H1 (cell line): ENCODE measurements around the gene DNLZ. TPM values are rescaled to one million over a fixed set of nuclear protein-coding genes. Genes with fewer than 3 reads are reported as not detected.

Source experiments
- CTCF ChIA-PET: fragments of 300-600 bp; sonication (Branson Sonifier 250); formaldehyde crosslinking; loops from one replicate; lab custom pipeline; 2021; ENCODE audit not compliant: partially characterized antibody; lab: Charles Lee
- POLR2A ChIA-PET: fragments of 300-600 bp; sonication (Branson Sonifier 250); formaldehyde crosslinking; loops from one replicate; lab custom pipeline; 2021; ENCODE audit warnings: inconsistent platforms; ENCODE audit not compliant: partially characterized antibody; lab: Charles Lee
- DNase-seq, 2 experiments: peaks; one replicate each; pipeline versions ENCODE4 v3.0.0 to v3.0.0-alpha.2; 2010 to 2022; ENCODE audit warnings: low spot score in 2 of 2, low read depth in 1 of 2, mixed read lengths in 1 of 2
- FAIRE-seq: peaks from 2 replicates; lab custom pipeline; 2011; peaks lifted over from hg19 to GRCh38; lab: Jason Lieb, UNC
- H2AFZ ChIP-seq: 2 replicates; pipeline ENCODE4 v1.8.1; 2012; ENCODE audit warnings: low read length, inconsistent platforms
- H2AK5ac ChIP-seq: 2 replicates; pipeline ENCODE4 v1.6.1; 2013; ENCODE audit warnings: low read depth, low read length
- H2BK120ac ChIP-seq: replicated peaks from 2 replicates; pipeline ENCODE3; 2013; ENCODE audit warnings: low read depth, low read length, inconsistent platforms
- H2BK12ac ChIP-seq: 2 replicates; pipeline ENCODE4 v1.6.1; 2013; ENCODE audit warnings: low read depth, low read length
- H2BK15ac ChIP-seq: 2 replicates; pipeline ENCODE4 v1.6.1; 2013; ENCODE audit warnings: low read length
- H2BK20ac ChIP-seq: 2 replicates; pipeline ENCODE4 v1.6.1; 2013; ENCODE audit warnings: low read length
- H2BK5ac ChIP-seq: 2 replicates; pipeline ENCODE4 v1.6.1; 2013; ENCODE audit warnings: low read depth, low read length
- H3K14ac ChIP-seq: 2 replicates; pipeline ENCODE4 v1.6.1; 2013; ENCODE audit warnings: inconsistent platforms; ENCODE audit not compliant: insufficient read length
- H3K18ac ChIP-seq: 2 replicates; pipeline ENCODE4 v1.6.1; 2013; ENCODE audit warnings: low read length; ENCODE audit errors: extremely low read depth
- H3K23ac ChIP-seq: 2 replicates; pipeline ENCODE4 v1.6.1; 2013; ENCODE audit warnings: inconsistent platforms; ENCODE audit not compliant: insufficient read length
- H3K23me2 ChIP-seq: 2 replicates; pipeline ENCODE4 v1.6.1; 2013; ENCODE audit warnings: low read depth, low read length
- H3K27ac ChIP-seq: 2 replicates; pipeline ENCODE4 v1.6.1; 2011; ENCODE audit warnings: low read depth, low read length, inconsistent platforms
- H3K27me3 ChIP-seq, 4 experiments: replicated peaks in 1 of 4; 1 replicate in 1 of 4; 2 replicates in 3 of 4; pipeline versions ENCODE4 v1.6.1 to v1.8.1; 2011 to 2013; ENCODE audit warnings: low read length in 3 of 4, mild to moderate bottlenecking in 3 of 4, inconsistent platforms in 2 of 4, mixed read lengths in 2 of 4, moderate library complexity in 1 of 4; ENCODE audit not compliant: control insufficient read depth in 3 of 4, insufficient read depth in 3 of 4; ENCODE audit errors: extremely low read depth in 1 of 4
- H3K36me3 ChIP-seq, 4 experiments: 2 replicates each; pipeline versions ENCODE4 v1.6.1 to v1.8.1; 2011 to 2013; ENCODE audit warnings: mild to moderate bottlenecking in 4 of 4, low read length in 3 of 4, moderate library complexity in 2 of 4, control low read depth in 1 of 4, inconsistent platforms in 1 of 4; ENCODE audit not compliant: insufficient read depth in 4 of 4, control insufficient read depth in 2 of 4
- H3K4ac ChIP-seq: replicated peaks from 2 replicates; pipeline ENCODE3; 2013; ENCODE audit warnings: low read length, low read depth, mixed read lengths, inconsistent platforms; ENCODE audit not compliant: insufficient read length
- H3K4me1 ChIP-seq, 4 experiments: replicated peaks in 1 of 4; 1 replicate in 1 of 4; 2 replicates in 3 of 4; pipeline versions ENCODE4 v1.6.1 to v1.8.1; 2011 to 2013; ENCODE audit warnings: low read length in 3 of 4, inconsistent platforms in 2 of 4, mixed read lengths in 1 of 4; ENCODE audit not compliant: insufficient read depth in 4 of 4, control insufficient read depth in 3 of 4
- H3K4me2 ChIP-seq, 2 experiments: 2 replicates each; pipeline versions ENCODE4 v1.6.1 to v1.8.1; 2011 to 2013; ENCODE audit warnings: low read depth in 2 of 2, low read length in 2 of 2, control low read depth in 1 of 2, inconsistent platforms in 1 of 2, mild to moderate bottlenecking in 1 of 2; ENCODE audit not compliant: insufficient read depth in 1 of 2
- H3K4me3 ChIP-seq, 4 experiments: fragments of 200-600, 300-600 bp in 1 of 4; sonication (generic), shearing (Covaris generic), sonication (Bioruptor Twin) in 1 of 4; 2 replicates each; pipeline versions ENCODE4 v1.5.1 to v1.8.1; 2011 to 2016; ENCODE audit warnings: low read length in 4 of 4, low read depth in 3 of 4, control low read depth in 2 of 4, inconsistent platforms in 2 of 4, mild to moderate bottlenecking in 2 of 4, mixed read lengths in 1 of 4, moderate library complexity in 1 of 4; ENCODE audit not compliant: insufficient read depth in 2 of 4; ENCODE audit errors: extremely low read depth in 1 of 4
- H3K56ac ChIP-seq: replicated peaks from 2 replicates; pipeline ENCODE3; 2013; ENCODE audit warnings: low read depth, mild to moderate bottlenecking, mixed read lengths, low read length, inconsistent platforms; ENCODE audit not compliant: insufficient read length
- H3K79me1 ChIP-seq: 2 replicates; pipeline ENCODE4 v1.6.1; 2013; ENCODE audit warnings: low read depth, low read length, control low read depth
- H3K79me2 ChIP-seq, 2 experiments: 2 replicates each; pipeline versions ENCODE4 v1.6.1 to v1.8.1; 2012 to 2013; ENCODE audit warnings: low read length in 2 of 2, mild to moderate bottlenecking in 2 of 2, inconsistent platforms in 1 of 2; ENCODE audit not compliant: insufficient read depth in 2 of 2, control insufficient read depth in 1 of 2
- H3K9ac ChIP-seq, 4 experiments: replicated peaks in 1 of 4; 1 replicate in 1 of 4; 2 replicates in 3 of 4; pipeline versions ENCODE4 v1.6.1 to v1.8.1; 2011 to 2013; ENCODE audit warnings: low read depth in 3 of 4, low read length in 3 of 4, control low read depth in 2 of 4, mild to moderate bottlenecking in 2 of 4, moderate library complexity in 2 of 4, inconsistent platforms in 1 of 4; ENCODE audit errors: extremely low read depth in 1 of 4
- H3K9me3 ChIP-seq, 2 experiments: 2 replicates each; pipeline versions ENCODE4 v1.6.1 to v1.8.1; 2012 to 2013; ENCODE audit warnings: mild to moderate bottlenecking in 2 of 2, moderate library complexity in 2 of 2, control low read depth in 1 of 2, inconsistent platforms in 1 of 2, low read depth in 1 of 2, low read length in 1 of 2, mixed read lengths in 1 of 2; ENCODE audit not compliant: insufficient read depth in 2 of 2
- H4K20me1 ChIP-seq, 2 experiments: replicated peaks in 1 of 2; 2 replicates each; pipeline versions ENCODE3 to v1.8.1; 2011 to 2013; ENCODE audit warnings: inconsistent platforms in 2 of 2, low read length in 2 of 2, mild to moderate bottlenecking in 1 of 2; ENCODE audit not compliant: insufficient read depth in 2 of 2, control insufficient read depth in 1 of 2
- H4K5ac ChIP-seq: 2 replicates; pipeline ENCODE4 v1.6.1; 2013; ENCODE audit warnings: low read length, low read depth, mixed read lengths, inconsistent platforms; ENCODE audit not compliant: insufficient read length
- H4K8ac ChIP-seq: 2 replicates; pipeline ENCODE4 v1.8.0; 2013; ENCODE audit warnings: mild to moderate bottlenecking, moderate library complexity, low read length, inconsistent platforms; ENCODE audit not compliant: insufficient read depth; ENCODE audit errors: extremely low read depth
- H4K91ac ChIP-seq: replicated peaks from 2 replicates; pipeline ENCODE3; 2013; ENCODE audit warnings: low read length, mixed read lengths, inconsistent platforms; ENCODE audit not compliant: insufficient read length
- ASH2L ChIP-seq: fragments of 200-600, 300-600 bp; sonication (generic); IDR thresholded peaks from one replicate; pipeline ENCODE4 v1.7.1; 2017; ENCODE audit warnings: low read length
- BACH1 ChIP-seq: IDR thresholded peaks from 2 replicates; pipeline ENCODE4 v1.6.1; 2012; ENCODE audit warnings: low read length, improper control_type of control experiment
- CHD2 ChIP-seq: IDR thresholded peaks from 2 replicates; pipeline ENCODE4 v1.6.1; 2012; ENCODE audit warnings: low read length, improper control_type of control experiment
- FOSL1 ChIP-seq: IDR thresholded peaks from 2 replicates; pipeline ENCODE4 v1.6.1; 2011; ENCODE audit warnings: mild to moderate bottlenecking, low read depth, low read length, moderate library complexity; ENCODE audit not compliant: insufficient read depth
- KDM5A ChIP-seq: fragments of 200-600 bp; IDR thresholded peaks from 2 replicates; pipeline ENCODE4 v1.7.1; 2012; ENCODE audit warnings: mild to moderate bottlenecking, low read length, inconsistent platforms, mixed read lengths
- POLR2A ChIP-seq, 2 experiments: IDR thresholded peaks; 1 replicate in 1 of 2; 2 replicates in 1 of 2; pipeline ENCODE4 v1.6.1; 2011; ENCODE audit warnings: low read depth in 2 of 2, low read length in 2 of 2, mild to moderate bottlenecking in 2 of 2; ENCODE audit errors: control extremely low read depth in 1 of 2
- POLR2AphosphoS5 ChIP-seq: IDR thresholded peaks from 2 replicates; pipeline ENCODE4 v1.6.1; 2011; ENCODE audit warnings: low read depth, low read length
- RXRA ChIP-seq: IDR thresholded peaks from 2 replicates; pipeline ENCODE4 v1.6.1; 2011; ENCODE audit warnings: low read depth, mild to moderate bottlenecking, low read length, moderate library complexity; ENCODE audit not compliant: insufficient read depth
- SIN3A ChIP-seq, 2 experiments: IDR thresholded peaks in 1 of 2; conservative IDR thresholded peaks in 1 of 2; 2 replicates each; pipeline ENCODE4 v1.6.1; 2011 to 2012; ENCODE audit warnings: low read length in 2 of 2, improper control_type of control experiment in 1 of 2, low read depth in 1 of 2, mild to moderate bottlenecking in 1 of 2
- TBP ChIP-seq: IDR thresholded peaks from 2 replicates; pipeline ENCODE4 v1.6.1; 2011; ENCODE audit warnings: low read depth, low read length, improper control_type of control experiment
- WGBS, 2 experiments: shearing (Covaris generic) in 1 of 2; methylation state at CpG; one replicate each; pipeline versions ENCODE4 v1.1.6 to v1.1.7; 2013 to 2015; ENCODE audit warnings: low lambda C conversion rate in 2 of 2, mixed read lengths in 2 of 2, inconsistent platforms in 1 of 2, low coverage in 1 of 2, missing lambda C conversion rate in 1 of 2; ENCODE audit not compliant: insufficient replicate concordance in 2 of 2, insufficient coverage in 1 of 2, insufficient read length in 1 of 2; ENCODE audit errors: extremely low coverage in 1 of 2, missing lambda C conversion rate in 1 of 2; 5-methylcytosine and 5-hydroxymethylcytosine counted together
- polyA plus RNA-seq, 7 experiments: library from polyadenylated mRNA; depleted of rRNA in 3 of 7; stranded (reverse) in 5 of 7; unstranded in 2 of 7; fragments of >200 nt in 5 of 7; fragments of 200-250 nt in 2 of 7; gene quantifications; 1 replicate in 5 of 7; 2 replicates in 1 of 7; 4 replicates in 1 of 7; pipeline versions ENCODE4 v1.2.1 to v1.2.3, GENCODE V29; 2011 to 2013; ENCODE audit warnings: missing spikeins in 2 of 7, mixed read lengths in 2 of 7
- total RNA-seq: library from RNA; stranded (reverse); fragmentation: NEBNext Ultra II Directional; extraction: Animal tissue kit (Norgen Biotek cat#: 25700); gene quantifications from 2 replicates; pipeline ENCODE4 v1.2.1, GENCODE V29; 2021
- TF ChIP-seq, protein P1 (sequence below): IDR thresholded peaks from 2 replicates; pipeline ENCODE4 v1.6.1; 2012; ENCODE audit warnings: inconsistent platforms

Gene DNLZ
- total and polyA plus RNA-seq, 2 of the 8 experiments (the other 6 are each of a cell fraction or from before 2014, with no cell fraction given) = 11.6 to 17.9 TPM

DNA sequence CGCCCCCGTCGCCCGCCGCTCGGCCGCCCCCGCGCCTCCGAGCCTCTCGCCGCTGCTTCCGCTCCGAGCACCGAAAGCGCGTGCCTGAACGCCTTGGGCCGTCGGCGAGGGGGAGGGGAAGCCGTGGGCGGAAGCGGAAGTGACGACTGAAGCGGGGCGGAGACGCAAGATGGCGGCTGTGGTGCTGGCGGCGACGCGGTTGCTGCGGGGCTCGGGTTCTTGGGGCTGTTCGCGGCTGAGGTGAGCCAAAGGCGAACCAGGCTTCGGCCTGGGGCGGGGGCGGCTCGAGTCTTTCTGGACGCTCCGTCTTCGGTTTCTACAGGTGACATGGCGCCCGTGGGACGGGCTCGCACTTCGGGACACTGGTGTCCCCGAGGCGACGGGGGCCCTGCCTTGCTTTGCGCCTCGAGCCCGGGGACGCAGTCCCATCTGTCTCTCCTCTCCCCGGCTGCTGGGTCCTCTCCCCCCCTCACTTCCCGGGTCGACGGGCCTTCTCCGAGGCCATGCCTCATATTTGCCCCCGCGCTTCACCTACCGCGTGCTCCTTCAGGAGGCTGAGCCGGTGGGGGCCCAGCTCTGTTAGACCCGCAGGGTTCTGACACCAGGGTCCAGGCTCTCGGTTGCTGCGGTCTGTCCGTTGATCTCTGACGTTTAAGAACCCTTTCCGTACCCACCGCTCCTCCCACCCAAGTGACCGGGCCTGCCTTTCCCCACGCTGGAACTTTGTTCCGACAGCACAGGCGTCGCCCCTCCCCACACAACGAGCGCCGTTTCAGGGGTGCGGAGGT lies 47.1 kb upstream of the DNLZ start, which contains the start of the genes ENTR1 and PMPCA:
Gene ENTR1, minus strand, starts transcription at position 115 of the 788 bp plus-strand sequence. CDS start 217 bp downstream, outside the sequence.
Gene PMPCA, plus strand, starts transcription at position 159 of the 788 bp plus-strand sequence. Its CDS starts 11 bp downstream, at position 170.
- Histone ChIP-seq H2BK5ac (peak within 1 kb of the TSS; percentile 71; the same call in 1 of the 2 replicates), H4K91ac (peak within 1 kb of the TSS; percentile 65), H3K36me3 (peaks cover 24 to 42% (median 35%) of the 10 kb centered on the region in 4 experiments), H2AK5ac (0 out of 2 replicates have a peak within 1 kb of the TSS, but pooled peaks have one; percentile 42), H3K27ac (peak within 1 kb of the TSS; percentile 75), H3K79me1 (peaks cover 21% of the 10 kb centered on the region), H3K23me2 (peaks cover 9% of the 10 kb centered on the region), H3K4me1 (peaks cover 0 to 3% (median 3%) of the 10 kb centered on the region in 4 experiments; a peak in 4 of 7 replicates), H3K14ac (no peak within 1 kb of the TSS), H3K79me2 (peaks cover 11 to 53% of the 10 kb centered on the region in 2 experiments), H2BK15ac (no peak within 1 kb of the TSS), H3K9me3 (no peaks in the 10 kb centered on the region), H3K9ac (peak within 1 kb of the TSS; percentile 78 to 92 (median 88)), H3K27me3 (no peaks in the 10 kb centered on the region), H2BK20ac (no peak within 1 kb of the TSS), H3K4me3 (peak within 1 kb of the TSS; percentile 87 to 93 (median 92)), H3K4me2 (peak within 1 kb of the TSS; percentile 68 to 94), H3K56ac (peak within 1 kb of the TSS; percentile 80), H3K4ac (peak within 1 kb of the TSS; percentile 33), H4K8ac (peak within 1 kb of the TSS; percentile 97), H4K5ac (peak within 1 kb of the TSS; percentile 44), H3K18ac (0 out of 2 replicates have a peak within 1 kb of the TSS, but pooled peaks have one; percentile 32), H4K20me1 (peaks cover 16 to 17% of the 10 kb centered on the region in 2 experiments), H2BK120ac (no peak within 1 kb of the TSS), H3K23ac (no peak within 1 kb of the TSS), H2AFZ (0 out of 2 replicates have a peak within 1 kb of the TSS, but pooled peaks have one; percentile 34), H2BK12ac (no peak within 1 kb of the TSS; the same call in 1 of the 2 replicates)
- ChIA-PET POLR2A (interaction anchor here (0.7 to 8.0 kb wide), 12 partner anchors 13 to 80 kb away, joined by 3 to 123 read pairs (median 4); partner anchors contain the start of genes DNLZ and SNAPC4), CTCF (interaction anchor here (1.0 to 1.4 kb wide), 4 partner anchors 10 to 219 kb away, joined by 3 to 10 read pairs (median 3); no protein-coding TSS in a partner anchor)
- no peak for FAIRE-seq
- WGBS, 2 experiments = 4% methylated on average over 55 of the region's 83 CpGs; no CpG with 5 or more reads in 1 of the 2 experiments
- DNase-seq = peak in 1 of 2 experiments; percentile 94
- TF ChIP-seq KDM5A = peak; percentile 98
- TF ChIP-seq POLR2AphosphoS5 = peak; percentile 96
- TF ChIP-seq, protein P1, sequence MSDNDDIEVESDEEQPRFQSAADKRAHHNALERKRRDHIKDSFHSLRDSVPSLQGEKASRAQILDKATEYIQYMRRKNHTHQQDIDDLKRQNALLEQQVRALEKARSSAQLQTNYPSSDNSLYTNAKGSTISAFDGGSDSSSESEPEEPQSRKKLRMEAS = peak; percentile 94
- TF ChIP-seq FOSL1 = no peak
- peak; percentile 82 to 91 for TF ChIP-seq POLR2A (IDR thresholded peaks at IDR 0.05; ENCODE audit: control extremely low read depth in 1 of 2, low read depth in 2 of 2, low read length in 2 of 2)
- TF ChIP-seq TBP = peak; percentile 86
- TF ChIP-seq ASH2L = peak; percentile 81
- TF ChIP-seq SIN3A (conservative IDR thresholded peaks at IDR 0.05 in 1 of 2, IDR thresholded peaks at IDR 0.05 in 1 of 2; ENCODE audit: low read depth in 1 of 2, low read length in 2 of 2) = peak; percentile 73 to 78; a peak in 2 of 4 replicates
- TF ChIP-seq CHD2 = 0 out of 2 replicates have a peak, but pooled peaks have one; percentile 25
- TF ChIP-seq RXRA = no peak
- TF ChIP-seq BACH1 = no peak
